Measurements from ENCODE around the gene PRR18. TPM values are rescaled to one million over a fixed set of nuclear protein-coding genes. Genes with fewer than 3 reads are reported as not detected.

The PRR18 gene
- total RNA-seq, 4 donors from 2014 or later: not detected

- WGBS, 2 donors: 81 to 83% methylated on average over 11 of the region's 11 CpGs
- TF ChIP-seq POLR2A (IDR thresholded peaks at IDR 0.05) (no peak), CTCF (IDR thresholded peaks at IDR 0.05) (no peak)
- H3K4me3 ChIP-seq (ENCODE audit: low read depth, poor library complexity, severe bottlenecking): no peak overlapping the region
- intact Hi-C loops (cut with DNase I; ENCODE audit: low total_unique reads): loop anchor here (5.0 kb wide), 1 partner anchor 124 kb away; no protein-coding TSS in a partner anchor
- peak in 1 of 2 donors; percentile 46 for DNase-seq (ENCODE audit: low spot score in 2 of 2)
Measured at GRCh38 chr6:166277892-166278578, 30.2 kb downstream of the PRR18 start.

GRCh38 chr6:166277018-166277417, 31.2 kb downstream of the PRR18 start:
- H3K4me3 ChIP-seq (ENCODE audit: low read depth, poor library complexity, severe bottlenecking): no peak overlapping the region
- intact Hi-C loops (cut with DNase I; ENCODE audit: low total_unique reads): loop anchor here (5.0 kb wide), 1 partner anchor 125 kb away; no protein-coding TSS in a partner anchor
- DNase-seq (ENCODE audit: low spot score in 2 of 2): peak in 1 of 2 donors; percentile 67
- WGBS, 2 donors: 32 to 43% methylated on average over 11 of the region's 11 CpGs
- no peak for TF ChIP-seq POLR2A (IDR thresholded peaks at IDR 0.05)
- no peak for TF ChIP-seq CTCF (IDR thresholded peaks at IDR 0.05)

GRCh38 chr6:166275714-166276166, 32.5 kb downstream of the PRR18 start:
- TF ChIP-seq CTCF (IDR thresholded peaks at IDR 0.05) (peak in 2 of 3 donors; percentile 61 to 74), POLR2A (IDR thresholded peaks at IDR 0.05) (no peak)
- no peak overlapping the region for H3K4me3 ChIP-seq (ENCODE audit: low read depth, poor library complexity, severe bottlenecking)
- intact Hi-C loops (cut with DNase I; ENCODE audit: low total_unique reads): loop anchor here (5.0 kb wide), 1 partner anchor 127 kb away; no protein-coding TSS in a partner anchor
- peak; percentile 32 to 93 for DNase-seq (ENCODE audit: low spot score in 2 of 2)
- WGBS, 2 donors: 2 to 4% methylated on average over 11 to 21 of the region's 21 CpGs

- 68 to 69% methylated on average over 6 to 9 of the region's 13 CpGs for WGBS, 2 donors
- TF ChIP-seq POLR2A (IDR thresholded peaks at IDR 0.05) (no peak), CTCF (IDR thresholded peaks at IDR 0.05) (no peak)
- no peak for DNase-seq (ENCODE audit: low spot score in 2 of 2)
- no peak overlapping the region for H3K4me3 ChIP-seq (ENCODE audit: low read depth, poor library complexity, severe bottlenecking)
- intact Hi-C loops (cut with DNase I; ENCODE audit: low total_unique reads): loop anchor here (5.0 kb wide), 1 partner anchor 127 kb away; no protein-coding TSS in a partner anchor
Measured at GRCh38 chr6:166274739-166275370, 33.3 kb downstream of the PRR18 start.

- no peak for TF ChIP-seq POLR2A (IDR thresholded peaks at IDR 0.05)
- intact Hi-C loops (cut with DNase I; ENCODE audit: low total_unique reads): no loop called here
- no peak for DNase-seq (ENCODE audit: low spot score in 2 of 2)
- 57 to 59% methylated on average over 4 of the region's 4 CpGs for WGBS, 2 donors
- H3K4me3 ChIP-seq (ENCODE audit: low read depth, poor library complexity, severe bottlenecking): no peak overlapping the region
Measured at GRCh38 chr6:166274163-166274562, 34.0 kb downstream of the PRR18 start.

- 79 to 86% methylated on average over 9 of the region's 9 CpGs for WGBS, 2 donors
- intact Hi-C loops (cut with DNase I; ENCODE audit: low total_unique reads): no loop called here
- no peak for DNase-seq (ENCODE audit: low spot score in 2 of 2)
- H3K4me3 ChIP-seq (ENCODE audit: low read depth, poor library complexity, severe bottlenecking): no peak overlapping the region
- TF ChIP-seq CTCF (IDR thresholded peaks at IDR 0.05) (no peak), POLR2A (IDR thresholded peaks at IDR 0.05) (no peak)
Measured at GRCh38 chr6:166271376-166271765, 36.8 kb downstream of the PRR18 start.

All from lower leg skin (tissue), 4 donors.